HEK293T (cell line): Measurements from ENCODE around the gene TTC33.

Source experiments
- CTCF ChIA-PET: fragments of 350-600 bp; formaldehyde crosslinking; extraction: SDS; loops from one replicate; lab custom pipeline; 2021; ENCODE audit warnings: antibody characterized with exemption, inconsistent platforms; lab: Yijun Ruan, JAX
- POLR2A ChIA-PET: fragments of 350-600 bp; formaldehyde crosslinking; extraction: SDS; loops from one replicate; lab custom pipeline; 2020; ENCODE audit warnings: antibody characterized with exemption, inconsistent platforms; lab: Yijun Ruan, JAX
- DNase-seq: peaks from one replicate; pipeline ENCODE4 v3.0.0; 2012; ENCODE audit warnings: mixed read lengths; ENCODE audit errors: extremely low spot score
- ARNT ChIP-seq: fragments of 450-650 bp; IDR thresholded peaks from 2 replicates; pipeline ENCODE4 v1.6.1; 2017; ENCODE audit warnings: mild to moderate bottlenecking
- BHLHE40 ChIP-seq: fragments of 450-650 bp; IDR thresholded peaks from 2 replicates; pipeline ENCODE4 v1.6.1; 2016; ENCODE audit warnings: mild to moderate bottlenecking, moderate library complexity, borderline replicate concordance
- CTBP1 ChIP-seq: fragments of 450-650 bp; IDR thresholded peaks from 2 replicates; pipeline ENCODE4 v1.6.1; 2016; ENCODE audit warnings: borderline replicate concordance
- ELF4 ChIP-seq: fragments of 450-650 bp; IDR thresholded peaks from 2 replicates; pipeline ENCODE4 v1.6.1; 2017; ENCODE audit warnings: antibody characterized with exemption
- FOXA1 ChIP-seq: fragments of 450-650 bp; IDR thresholded peaks from 2 replicates; pipeline ENCODE4 v1.6.1; 2016; ENCODE audit warnings: mild to moderate bottlenecking
- FOXK2 ChIP-seq: fragments of 450-650 bp; IDR thresholded peaks from 2 replicates; pipeline ENCODE4 v1.6.1; 2016; ENCODE audit warnings: mild to moderate bottlenecking
- FOXM1 ChIP-seq: fragments of 450-650 bp; IDR thresholded peaks from 2 replicates; pipeline ENCODE4 v1.6.1; 2017; ENCODE audit warnings: mild to moderate bottlenecking, borderline replicate concordance
- HDGF ChIP-seq: fragments of 450-650 bp; IDR thresholded peaks from 2 replicates; pipeline ENCODE4 v1.6.1; 2017; ENCODE audit warnings: antibody characterized with exemption, borderline replicate concordance
- L3MBTL2 ChIP-seq: fragments of 450-650 bp; conservative IDR thresholded peaks from 2 replicates; pipeline ENCODE4 v1.6.1; 2016; ENCODE audit warnings: mild to moderate bottlenecking
- LEF1 ChIP-seq: fragments of 450-650 bp; IDR thresholded peaks from 2 replicates; pipeline ENCODE4 v1.6.1; 2017; ENCODE audit warnings: mild to moderate bottlenecking, borderline replicate concordance
- NFRKB ChIP-seq: fragments of 450-650 bp; IDR thresholded peaks from 2 replicates; pipeline ENCODE4 v1.6.1; 2016; ENCODE audit warnings: mild to moderate bottlenecking, moderate library complexity
- SP1 ChIP-seq: fragments of 450-650 bp; IDR thresholded peaks from 2 replicates; pipeline ENCODE4 v1.6.1; 2017
- SUZ12 ChIP-seq: fragments of 450-650 bp; IDR thresholded peaks from 2 replicates; pipeline ENCODE4 v1.6.1; 2016; ENCODE audit warnings: mild to moderate bottlenecking
- TARDBP ChIP-seq: fragments of 450-650 bp; IDR thresholded peaks from 2 replicates; pipeline ENCODE4 v1.6.1; 2016
- ZNF384 ChIP-seq: fragments of 450-650 bp; IDR thresholded peaks from 2 replicates; pipeline ENCODE4 v1.6.1; 2016
- TF ChIP-seq, protein P1 (sequence below): fragments of 450-650 bp; IDR thresholded peaks from 2 replicates; pipeline ENCODE4 v1.6.1; 2016

TTC33 gene

DNA sequence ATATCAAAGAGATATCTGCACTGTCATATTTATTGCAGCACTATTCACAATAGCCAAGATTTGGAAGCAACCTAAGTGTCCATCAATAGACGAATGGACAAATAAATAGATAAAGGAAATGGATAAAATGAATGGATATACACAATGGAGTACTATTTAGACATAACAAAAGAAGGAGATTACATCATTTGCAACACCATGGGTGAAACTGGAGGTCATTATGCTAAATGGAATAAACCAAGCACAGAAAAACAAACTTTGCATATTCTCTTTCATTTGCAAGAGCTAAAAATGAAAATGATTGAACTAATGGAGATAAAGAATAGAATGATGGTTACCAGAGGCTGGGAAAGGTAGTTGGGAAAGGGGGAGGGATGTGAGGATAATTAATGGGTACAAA lies 231.1 kb downstream of the TTC33 start:
- CTCF ChIA-PET: no interaction called here
- TF ChIP-seq CTBP1 (no peak), SUZ12 (no peak), HDGF (no peak), L3MBTL2 (no peak), NFRKB (no peak), TARDBP (no peak), BHLHE40 (no peak), ARNT (no peak), ELF4 (no peak), FOXA1 (no peak), FOXK2 (no peak)
- TF ChIP-seq, protein P1, sequence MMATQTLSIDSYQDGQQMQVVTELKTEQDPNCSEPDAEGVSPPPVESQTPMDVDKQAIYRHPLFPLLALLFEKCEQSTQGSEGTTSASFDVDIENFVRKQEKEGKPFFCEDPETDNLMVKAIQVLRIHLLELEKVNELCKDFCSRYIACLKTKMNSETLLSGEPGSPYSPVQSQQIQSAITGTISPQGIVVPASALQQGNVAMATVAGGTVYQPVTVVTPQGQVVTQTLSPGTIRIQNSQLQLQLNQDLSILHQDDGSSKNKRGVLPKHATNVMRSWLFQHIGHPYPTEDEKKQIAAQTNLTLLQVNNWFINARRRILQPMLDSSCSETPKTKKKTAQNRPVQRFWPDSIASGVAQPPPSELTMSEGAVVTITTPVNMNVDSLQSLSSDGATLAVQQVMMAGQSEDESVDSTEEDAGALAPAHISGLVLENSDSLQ: no peak
- POLR2A ChIA-PET: no interaction called here
- no peak for DNase-seq

DNA sequence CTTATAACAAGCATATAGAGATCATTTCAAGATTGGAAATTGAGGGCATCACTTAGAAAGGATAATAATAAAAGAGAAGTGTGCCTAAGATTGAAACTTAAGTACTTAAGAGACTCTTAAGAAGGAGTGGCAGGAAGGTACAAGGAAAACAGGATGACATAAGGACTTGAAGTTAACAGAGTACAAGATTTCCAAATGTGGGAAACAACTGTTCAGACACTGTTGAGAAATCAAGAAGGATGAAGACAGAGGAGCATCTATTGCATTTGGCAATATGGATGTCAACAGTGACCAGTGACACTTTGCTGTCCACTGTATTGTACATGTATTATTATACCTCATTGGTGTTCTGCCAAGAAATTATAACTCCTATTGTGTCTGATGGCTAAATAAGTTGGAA lies 233.8 kb downstream of the TTC33 start:
- TF ChIP-seq BHLHE40 (no peak), ZNF384 (no peak), CTBP1 (no peak), FOXM1 (no peak), FOXK2 (no peak), FOXA1 (no peak), TARDBP (no peak), SP1 (no peak), L3MBTL2 (no peak), NFRKB (no peak)
- no peak for DNase-seq
- ChIA-PET CTCF (interaction anchor here (0.7 kb wide), 1 partner anchor 524 kb away, joined by 4 read pairs; no protein-coding TSS in a partner anchor), POLR2A (no interaction called here)

DNA sequence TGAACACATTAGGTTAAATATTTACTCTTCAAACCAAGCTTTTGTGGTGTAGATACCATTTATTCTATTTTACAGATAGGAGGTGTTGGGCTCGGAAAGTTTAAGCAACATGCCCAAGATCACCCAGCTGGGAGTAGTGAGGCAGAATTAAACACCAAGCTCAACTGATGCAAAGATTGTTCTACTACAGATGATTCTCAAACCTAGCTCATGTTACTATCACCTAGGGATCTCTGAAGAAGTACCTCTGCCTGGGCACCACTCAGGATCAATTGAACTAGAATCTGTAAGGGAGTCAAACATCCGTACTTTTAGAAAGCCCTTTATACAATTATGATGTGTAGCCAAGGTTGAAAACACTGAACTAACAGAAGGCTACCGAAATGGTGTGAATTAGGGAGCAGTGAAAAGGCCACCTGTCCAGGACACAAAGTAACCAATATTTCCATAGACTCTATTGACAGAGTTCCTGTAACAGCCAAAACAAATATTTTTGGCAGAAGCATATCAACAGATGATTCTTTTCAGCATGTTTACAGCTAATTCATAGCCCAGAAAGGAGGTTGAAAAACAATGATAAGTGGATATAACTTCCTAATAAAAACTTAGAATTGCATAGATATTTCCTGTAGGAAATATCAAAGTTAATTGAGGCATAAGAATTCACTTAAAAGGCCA lies 234.5 kb downstream of the TTC33 start:
- DNase-seq: no peak
- CTCF ChIA-PET: interaction anchor here (0.7 kb wide), 1 partner anchor 523 kb away, joined by 4 read pairs; no protein-coding TSS in a partner anchor
- TF ChIP-seq FOXA1 (no peak), SUZ12 (no peak), LEF1 (no peak), ZNF384 (no peak), SP1 (no peak), ELF4 (no peak), BHLHE40 (no peak), L3MBTL2 (no peak), CTBP1 (no peak)
- POLR2A ChIA-PET: no interaction called here

DNA sequence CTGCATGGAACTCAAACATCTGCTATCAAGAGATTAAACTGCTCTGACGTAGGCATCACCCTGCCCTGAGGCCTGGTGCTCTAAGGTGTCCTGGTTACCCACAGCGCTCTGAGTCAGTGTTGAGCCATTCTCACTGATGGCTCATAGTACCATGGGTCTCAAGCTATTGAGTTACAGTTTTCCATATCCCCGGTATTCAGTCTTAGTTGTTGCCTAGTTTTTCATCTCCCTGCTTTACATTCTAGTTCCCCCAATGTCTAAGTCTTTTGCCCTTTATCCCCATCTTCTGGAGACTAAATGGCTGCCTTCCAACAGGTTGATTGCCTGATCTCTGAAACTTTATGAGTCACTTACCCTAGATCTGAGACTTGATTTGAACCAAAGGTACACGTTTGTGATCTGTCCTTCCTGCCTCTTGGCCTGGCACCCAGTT lies 237.3 kb downstream of the TTC33 start:
- POLR2A ChIA-PET: no interaction called here
- DNase-seq: no peak
- TF ChIP-seq SUZ12: no peak
- TF ChIP-seq FOXM1: no peak
- no peak for TF ChIP-seq TARDBP
- TF ChIP-seq ELF4: no peak
- no peak for TF ChIP-seq ZNF384
- TF ChIP-seq CTBP1: no peak
- no peak for TF ChIP-seq L3MBTL2
- TF ChIP-seq NFRKB: no peak
- no peak for TF ChIP-seq BHLHE40
- no peak for TF ChIP-seq ARNT
- TF ChIP-seq HDGF: no peak
- TF ChIP-seq SP1: no peak
- TF ChIP-seq FOXK2: no peak
- TF ChIP-seq, protein P1: no peak
- TF ChIP-seq FOXA1: no peak
- no peak for TF ChIP-seq LEF1
- CTCF ChIA-PET: no interaction called here

DNA sequence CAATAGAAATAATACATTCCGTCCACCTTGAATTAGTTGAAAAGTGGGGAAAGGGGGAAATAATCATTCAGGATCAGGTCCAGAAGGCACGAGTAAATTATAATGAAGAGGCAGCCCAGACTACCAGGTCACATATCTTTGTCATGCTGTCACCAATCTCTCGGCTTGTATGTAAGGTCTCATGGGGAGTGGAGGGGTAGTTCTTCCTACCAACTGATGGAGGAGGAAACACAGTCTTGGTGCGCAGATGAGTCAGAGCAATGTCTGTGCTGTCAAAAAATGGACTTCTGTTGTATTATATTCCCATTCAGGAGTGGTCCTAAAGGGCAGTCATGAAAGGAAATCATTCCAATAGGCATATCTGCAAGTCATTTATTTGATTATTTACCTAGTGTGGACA lies 240.3 kb downstream of the TTC33 start:
- DNase-seq: no peak
- no peak for TF ChIP-seq BHLHE40
- no peak for TF ChIP-seq HDGF
- no peak for TF ChIP-seq SUZ12
- no peak for TF ChIP-seq FOXM1
- TF ChIP-seq LEF1: no peak
- TF ChIP-seq NFRKB: no peak
- ChIA-PET POLR2A (no interaction called here), CTCF (no interaction called here)

DNA sequence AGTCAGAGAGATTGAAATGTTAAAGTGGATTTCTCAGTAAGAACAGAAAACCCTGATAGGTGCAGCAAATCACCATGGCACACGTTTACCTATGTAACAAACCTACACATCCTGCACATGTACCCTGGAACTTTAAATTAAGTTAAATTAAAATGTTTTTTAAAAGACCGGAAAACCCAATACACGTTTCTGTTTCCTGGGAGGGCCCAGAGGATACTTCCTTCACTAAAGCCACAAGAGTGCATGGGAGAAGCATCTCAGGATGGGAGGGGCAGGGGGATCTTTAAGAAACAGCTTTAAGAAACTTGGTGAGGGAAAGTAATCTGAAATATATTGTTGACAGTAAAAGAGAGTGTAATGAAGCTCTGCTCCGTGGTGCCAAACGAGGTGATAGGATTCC lies 240.8 kb downstream of the TTC33 start:
- no peak for TF ChIP-seq NFRKB
- no peak for TF ChIP-seq TARDBP
- TF ChIP-seq SUZ12: no peak
- no peak for TF ChIP-seq LEF1
- TF ChIP-seq ELF4: no peak
- TF ChIP-seq, protein P1: no peak
- no peak for TF ChIP-seq L3MBTL2
- TF ChIP-seq HDGF: no peak
- no peak for TF ChIP-seq FOXM1
- no peak for TF ChIP-seq FOXK2
- TF ChIP-seq SP1: no peak
- TF ChIP-seq ZNF384: no peak
- no peak for TF ChIP-seq CTBP1
- no peak for TF ChIP-seq FOXA1
- CTCF ChIA-PET: no interaction called here
- POLR2A ChIA-PET: no interaction called here
- no peak for DNase-seq
